Measurements from ENCODE around the gene ARID3B. TPM values are rescaled to one million over a fixed set of nuclear protein-coding genes. Genes with fewer than 3 reads are reported as not detected.

Gene ARID3B
- polyA plus RNA-seq, 1 of the 3 experiments (the other 2 are of a cell fraction) = 3.0 TPM

DNA sequence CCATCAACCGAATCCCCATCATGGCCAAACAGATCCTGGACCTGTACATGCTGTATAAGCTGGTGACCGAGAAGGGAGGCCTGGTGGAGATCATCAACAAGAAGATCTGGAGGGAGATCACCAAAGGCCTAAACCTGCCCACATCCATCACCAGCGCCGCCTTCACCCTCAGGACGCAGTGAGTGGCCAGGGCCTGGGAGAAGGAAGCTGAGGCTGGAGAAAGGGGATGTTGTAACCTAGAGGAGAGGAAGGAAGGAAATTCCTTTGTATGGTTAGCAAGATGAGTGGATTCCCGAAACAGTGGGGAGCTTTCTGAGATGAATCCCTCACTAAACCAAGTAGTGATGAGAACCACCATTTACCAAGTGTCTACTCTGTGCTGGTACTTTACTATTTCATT lies 48.8 kb downstream of the ARID3B start:
- peaks cover 4 to 21% of the 10 kb centered on the region in 2 experiments; a peak in 3 of 4 replicates for H3K4me1 ChIP-seq (ENCODE audit: control insufficient read depth in 1 of 2, insufficient read depth in 2 of 2, low read depth in 1 of 2, low read length in 1 of 2)
- H3K79me2 ChIP-seq (ENCODE audit: insufficient read depth) = no peaks in the 10 kb centered on the region
- no peaks in the 10 kb centered on the region for H4K20me1 ChIP-seq (ENCODE audit: insufficient read depth)
- H3K9ac ChIP-seq = no peak overlapping the region
- no peak overlapping the region for H3K27ac ChIP-seq (ENCODE audit: low read depth in 2 of 2, low read length in 1 of 2)
- no peak overlapping the region for H3K4me3 ChIP-seq (ENCODE audit: low read depth in 2 of 2, low read length in 1 of 2)
- no peak overlapping the region for H2AFZ ChIP-seq (ENCODE audit: low read depth)
- no peaks in the 10 kb centered on the region for H3F3A ChIP-seq (replicated peaks; ENCODE audit: insufficient read depth)
- H3K27me3 ChIP-seq (ENCODE audit: insufficient read depth) = no peaks in the 10 kb centered on the region
- DNase-seq = no peak
- H3K36me3 ChIP-seq (replicated peaks in 1 of 2; ENCODE audit: control insufficient read depth in 1 of 2, insufficient read depth in 2 of 2, low read length in 1 of 2) = peaks cover 0 to 11% of the 10 kb centered on the region in 2 experiments
- 89% methylated on average over 3 of the region's 6 CpGs for WGBS (ENCODE audit: low lambda C conversion rate)
- no peaks in the 10 kb centered on the region for H3K9me2 ChIP-seq
- no peaks in the 10 kb centered on the region for H3K9me3 ChIP-seq
- CTCF ChIA-PET = interaction anchor here (1.0 kb wide), 2 partner anchors 27 to 32 kb away, joined by 3 to 5 read pairs; no protein-coding TSS in a partner anchor
- no peak for TF ChIP-seq ELF1 (IDR thresholded peaks at IDR 0.05)
- no peak for TF ChIP-seq FOXJ3 (CRISPR knock-in tag; IDR thresholded peaks at IDR 0.05)
- no peak for TF ChIP-seq RFX5 (IDR thresholded peaks at IDR 0.05; ENCODE audit: low read length)
- no peak for TF ChIP-seq RCOR1 (IDR thresholded peaks at IDR 0.05; ENCODE audit: low read length)
- TF ChIP-seq NRF1 (IDR thresholded peaks at IDR 0.05; ENCODE audit: low read depth, low read length) = no peak
- TF ChIP-seq, protein P1, sequence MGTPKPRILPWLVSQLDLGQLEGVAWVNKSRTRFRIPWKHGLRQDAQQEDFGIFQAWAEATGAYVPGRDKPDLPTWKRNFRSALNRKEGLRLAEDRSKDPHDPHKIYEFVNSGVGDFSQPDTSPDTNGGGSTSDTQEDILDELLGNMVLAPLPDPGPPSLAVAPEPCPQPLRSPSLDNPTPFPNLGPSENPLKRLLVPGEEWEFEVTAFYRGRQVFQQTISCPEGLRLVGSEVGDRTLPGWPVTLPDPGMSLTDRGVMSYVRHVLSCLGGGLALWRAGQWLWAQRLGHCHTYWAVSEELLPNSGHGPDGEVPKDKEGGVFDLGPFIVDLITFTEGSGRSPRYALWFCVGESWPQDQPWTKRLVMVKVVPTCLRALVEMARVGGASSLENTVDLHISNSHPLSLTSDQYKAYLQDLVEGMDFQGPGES (IDR thresholded peaks at IDR 0.05; ENCODE audit: low read depth, low read length) = no peak
- TF ChIP-seq CHD2 (IDR thresholded peaks at IDR 0.05; ENCODE audit: low read length, partially characterized antibody) = no peak
- TF ChIP-seq, protein P2, sequence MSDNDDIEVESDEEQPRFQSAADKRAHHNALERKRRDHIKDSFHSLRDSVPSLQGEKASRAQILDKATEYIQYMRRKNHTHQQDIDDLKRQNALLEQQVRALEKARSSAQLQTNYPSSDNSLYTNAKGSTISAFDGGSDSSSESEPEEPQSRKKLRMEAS (IDR thresholded peaks at IDR 0.05; ENCODE audit: low read depth) = no peak
- TF ChIP-seq POLR2AphosphoS5 (IDR thresholded peaks at IDR 0.05; ENCODE audit: low read depth, low read length) = no peak
- no peak for TF ChIP-seq MEF2A (IDR thresholded peaks at IDR 0.05; ENCODE audit: borderline replicate concordance, low read depth)
- no peak for TF ChIP-seq EZH2phosphoT487 (IDR thresholded peaks at IDR 0.05; ENCODE audit: borderline replicate concordance, low read depth)
- TF ChIP-seq, protein P3, sequence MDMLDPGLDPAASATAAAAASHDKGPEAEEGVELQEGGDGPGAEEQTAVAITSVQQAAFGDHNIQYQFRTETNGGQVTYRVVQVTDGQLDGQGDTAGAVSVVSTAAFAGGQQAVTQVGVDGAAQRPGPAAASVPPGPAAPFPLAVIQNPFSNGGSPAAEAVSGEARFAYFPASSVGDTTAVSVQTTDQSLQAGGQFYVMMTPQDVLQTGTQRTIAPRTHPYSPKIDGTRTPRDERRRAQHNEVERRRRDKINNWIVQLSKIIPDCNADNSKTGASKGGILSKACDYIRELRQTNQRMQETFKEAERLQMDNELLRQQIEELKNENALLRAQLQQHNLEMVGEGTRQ (IDR thresholded peaks at IDR 0.05; ENCODE audit: borderline replicate concordance, low read depth, low read length) = no peak
- H3K4me2 ChIP-seq = no peak overlapping the region
- POLR2A ChIA-PET = no interaction called here

DNA sequence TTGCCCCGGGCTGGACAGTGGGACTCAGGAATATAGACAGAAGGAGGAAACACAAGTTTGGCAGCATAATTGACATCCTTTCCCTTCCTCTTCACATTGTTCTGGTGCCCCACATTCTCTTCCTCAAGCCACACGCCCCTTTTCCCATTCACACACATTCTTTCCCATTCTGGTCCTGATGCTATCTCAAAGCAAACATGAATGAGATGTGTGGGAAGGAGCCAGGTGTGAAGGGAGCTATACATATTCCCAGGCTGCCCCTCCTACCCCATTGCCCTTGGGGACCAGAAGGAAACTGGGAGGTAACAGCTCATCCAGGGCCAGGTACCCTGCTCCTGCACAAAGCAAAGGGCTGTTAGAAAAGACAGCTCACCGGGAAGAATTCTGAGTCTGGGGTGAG lies 51.2 kb downstream of the ARID3B start:
- no peak for DNase-seq
- Histone ChIP-seq H3K27me3 (ENCODE audit: insufficient read depth) (no peaks in the 10 kb centered on the region), H3K4me1 (ENCODE audit: control insufficient read depth in 1 of 2, insufficient read depth in 2 of 2, low read depth in 1 of 2, low read length in 1 of 2) (peaks cover 4 to 10% of the 10 kb centered on the region in 2 experiments; a peak in 3 of 4 replicates), H3K9me2 (no peaks in the 10 kb centered on the region), H3K4me3 (ENCODE audit: low read depth in 2 of 2, low read length in 1 of 2) (no peak overlapping the region), H3F3A (replicated peaks; ENCODE audit: insufficient read depth) (no peaks in the 10 kb centered on the region), H3K27ac (ENCODE audit: low read depth in 2 of 2, low read length in 1 of 2) (no peak overlapping the region), H3K36me3 (replicated peaks in 1 of 2; ENCODE audit: control insufficient read depth in 1 of 2, insufficient read depth in 2 of 2, low read length in 1 of 2) (peaks cover 0 to 8% of the 10 kb centered on the region in 2 experiments), H2AFZ (ENCODE audit: low read depth) (no peak overlapping the region), H3K9me3 (no peaks in the 10 kb centered on the region), H4K20me1 (ENCODE audit: insufficient read depth) (no peaks in the 10 kb centered on the region), H3K4me2 (no peak overlapping the region), H3K79me2 (ENCODE audit: insufficient read depth) (no peaks in the 10 kb centered on the region), H3K9ac (no peak overlapping the region)
- POLR2A ChIA-PET = no interaction called here
- no peak for TF ChIP-seq TEAD4 (IDR thresholded peaks at IDR 0.05; ENCODE audit: borderline replicate concordance, insufficient read depth)
- TF ChIP-seq GABPA (IDR thresholded peaks at IDR 0.05; ENCODE audit: low read depth) = no peak
- TF ChIP-seq, protein P4, sequence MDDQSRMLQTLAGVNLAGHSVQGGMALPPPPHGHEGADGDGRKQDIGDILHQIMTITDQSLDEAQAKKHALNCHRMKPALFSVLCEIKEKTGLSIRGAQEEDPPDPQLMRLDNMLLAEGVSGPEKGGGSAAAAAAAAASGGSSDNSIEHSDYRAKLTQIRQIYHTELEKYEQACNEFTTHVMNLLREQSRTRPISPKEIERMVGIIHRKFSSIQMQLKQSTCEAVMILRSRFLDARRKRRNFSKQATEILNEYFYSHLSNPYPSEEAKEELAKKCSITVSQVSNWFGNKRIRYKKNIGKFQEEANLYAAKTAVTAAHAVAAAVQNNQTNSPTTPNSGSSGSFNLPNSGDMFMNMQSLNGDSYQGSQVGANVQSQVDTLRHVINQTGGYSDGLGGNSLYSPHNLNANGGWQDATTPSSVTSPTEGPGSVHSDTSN (IDR thresholded peaks at IDR 0.05) = no peak
- TF ChIP-seq TAF1 (IDR thresholded peaks at IDR 0.05; ENCODE audit: borderline replicate concordance, low read depth, low read length) = no peak
- no peak for TF ChIP-seq FOSL2 (IDR thresholded peaks at IDR 0.05; ENCODE audit: borderline replicate concordance, low read depth)
- no peak for TF ChIP-seq FOXM1 (IDR thresholded peaks at IDR 0.05; ENCODE audit: low read depth)
- TF ChIP-seq SIN3A (IDR thresholded peaks at IDR 0.05; ENCODE audit: borderline replicate concordance, low read depth, low read length) = no peak
- TF ChIP-seq, protein P5, sequence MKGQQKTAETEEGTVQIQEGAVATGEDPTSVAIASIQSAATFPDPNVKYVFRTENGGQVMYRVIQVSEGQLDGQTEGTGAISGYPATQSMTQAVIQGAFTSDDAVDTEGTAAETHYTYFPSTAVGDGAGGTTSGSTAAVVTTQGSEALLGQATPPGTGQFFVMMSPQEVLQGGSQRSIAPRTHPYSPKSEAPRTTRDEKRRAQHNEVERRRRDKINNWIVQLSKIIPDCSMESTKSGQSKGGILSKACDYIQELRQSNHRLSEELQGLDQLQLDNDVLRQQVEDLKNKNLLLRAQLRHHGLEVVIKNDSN (IDR thresholded peaks at IDR 0.05; ENCODE audit: borderline replicate concordance, low read depth) = no peak
- no peak for TF ChIP-seq JUND (IDR thresholded peaks at IDR 0.05)
- TF ChIP-seq ELF1 (IDR thresholded peaks at IDR 0.05) = no peak
- TF ChIP-seq, protein P1 (IDR thresholded peaks at IDR 0.05; ENCODE audit: low read depth, low read length) = no peak
- TF ChIP-seq NRF1 (IDR thresholded peaks at IDR 0.05; ENCODE audit: low read depth, low read length) = no peak
- no peak for TF ChIP-seq CHD2 (IDR thresholded peaks at IDR 0.05; ENCODE audit: low read length, partially characterized antibody)
- 90% methylated on average over 3 of the region's 3 CpGs for WGBS (ENCODE audit: low lambda C conversion rate)
- CTCF ChIA-PET = interaction anchor here (1.4 kb wide), 1 partner anchor 52 kb away, joined by 3 read pairs; the partner anchor contains the start of gene ARID3B

All from SK-N-SH (cell line).